ENCODE results near the gene FBXO4.

GRCh38 chr5:41906151-41906550 is 18.9 kb upstream of the FBXO4 start:
- TF ChIP-seq CTCF (conservative IDR thresholded peaks at IDR 0.05 in 1 of 2, IDR thresholded peaks at IDR 0.05 in 1 of 2; ENCODE audit: extremely low read depth in 1 of 2, insufficient read depth in 1 of 2, low read depth in 1 of 2, low read length in 2 of 2) (no peak), EZH2 (IDR thresholded peaks at IDR 0.05; ENCODE audit: borderline replicate concordance, low read length) (no peak)

Data from mammary epithelial cell (primary cell).